Measurements from ENCODE around the gene FER. TPM values are rescaled to one million over a fixed set of nuclear protein-coding genes. Genes with fewer than 3 reads are reported as not detected.

FER gene
- total and polyA plus RNA-seq, 12 donors: 3.5 to 37.5 (median 27.0) TPM

DNA sequence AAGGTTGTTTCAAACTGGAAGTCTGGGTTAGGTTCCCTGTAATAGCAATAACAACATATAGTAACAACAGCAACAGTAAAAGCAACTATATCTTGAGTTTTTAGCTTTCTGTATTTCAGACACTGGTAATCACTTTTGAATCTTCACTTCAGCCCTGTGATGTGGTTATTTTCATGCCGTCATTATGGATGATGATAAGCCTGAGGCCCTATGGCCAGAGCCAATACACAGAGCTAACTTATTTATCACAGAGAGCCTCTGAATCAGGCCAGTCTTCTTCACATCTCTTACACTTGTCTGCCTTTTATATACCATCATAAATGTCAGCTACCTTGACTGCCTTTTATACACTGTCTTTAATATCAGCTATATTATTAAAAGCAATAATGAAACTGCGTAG, 329.0 kb downstream of the FER start:
- no peak for DNase-seq
- intact Hi-C loops (cut with DNase I): no loop called here
- TF ChIP-seq, protein P1, sequence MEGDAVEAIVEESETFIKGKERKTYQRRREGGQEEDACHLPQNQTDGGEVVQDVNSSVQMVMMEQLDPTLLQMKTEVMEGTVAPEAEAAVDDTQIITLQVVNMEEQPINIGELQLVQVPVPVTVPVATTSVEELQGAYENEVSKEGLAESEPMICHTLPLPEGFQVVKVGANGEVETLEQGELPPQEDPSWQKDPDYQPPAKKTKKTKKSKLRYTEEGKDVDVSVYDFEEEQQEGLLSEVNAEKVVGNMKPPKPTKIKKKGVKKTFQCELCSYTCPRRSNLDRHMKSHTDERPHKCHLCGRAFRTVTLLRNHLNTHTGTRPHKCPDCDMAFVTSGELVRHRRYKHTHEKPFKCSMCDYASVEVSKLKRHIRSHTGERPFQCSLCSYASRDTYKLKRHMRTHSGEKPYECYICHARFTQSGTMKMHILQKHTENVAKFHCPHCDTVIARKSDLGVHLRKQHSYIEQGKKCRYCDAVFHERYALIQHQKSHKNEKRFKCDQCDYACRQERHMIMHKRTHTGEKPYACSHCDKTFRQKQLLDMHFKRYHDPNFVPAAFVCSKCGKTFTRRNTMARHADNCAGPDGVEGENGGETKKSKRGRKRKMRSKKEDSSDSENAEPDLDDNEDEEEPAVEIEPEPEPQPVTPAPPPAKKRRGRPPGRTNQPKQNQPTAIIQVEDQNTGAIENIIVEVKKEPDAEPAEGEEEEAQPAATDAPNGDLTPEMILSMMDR (IDR thresholded peaks at IDR 0.05): no peak
- TF ChIP-seq POLR2A (IDR thresholded peaks at IDR 0.05): no peak

DNA sequence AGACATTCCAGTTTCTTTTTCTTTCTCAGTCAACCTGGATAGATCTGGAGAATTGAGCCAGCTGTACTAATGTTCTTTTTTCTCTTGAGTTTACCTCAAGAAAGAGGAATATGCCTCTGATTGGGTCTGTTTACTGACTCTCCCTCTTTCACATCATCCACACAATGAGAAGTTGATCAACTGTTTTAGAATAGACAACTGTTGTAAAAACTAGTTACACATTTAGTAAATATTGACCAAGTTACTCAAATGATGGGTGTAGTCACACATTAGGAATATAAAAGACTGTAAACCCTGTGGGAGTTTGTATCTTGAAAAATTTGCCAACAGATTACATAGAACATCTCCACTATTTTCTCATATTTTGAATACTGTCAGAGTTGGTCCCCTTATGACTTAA, 330.8 kb downstream of the FER start:
- intact Hi-C loops (cut with DNase I): no loop called here
- Histone ChIP-seq H3K36me3 (replicated peaks in 1 of 2) (no peaks in the 10 kb centered on the region), H3K9me3 (replicated peaks in 1 of 3) (no peaks in the 10 kb centered on the region), H3K4me3 (no peak overlapping the region), H3K27me3 (no peaks in the 10 kb centered on the region), H3K27ac (no peak overlapping the region), H3K4me1 (replicated peaks in 1 of 2) (peaks cover 0 to 14% of the 10 kb centered on the region in 2 donors)
- DNase-seq: no peak
- TF ChIP-seq, protein P1 (IDR thresholded peaks at IDR 0.05): no peak
- TF ChIP-seq POLR2A (IDR thresholded peaks at IDR 0.05): no peak

More for the DNA sequence above, 329.0 kb downstream of the FER start:
- H3K4me3 ChIP-seq: no peak overlapping the region
- no peaks in the 10 kb centered on the region for H3K36me3 ChIP-seq (replicated peaks in 1 of 2)
- WGBS, 4 donors: 91 to 96% (median 94%) methylated on average over 2 of the region's 2 CpGs
- H3K4me1 ChIP-seq (replicated peaks in 1 of 2): peaks cover 0 to 14% of the 10 kb centered on the region in 2 donors
- H3K27ac ChIP-seq: no peak overlapping the region
- H3K9me3 ChIP-seq (replicated peaks in 1 of 3): no peaks in the 10 kb centered on the region
- no peaks in the 10 kb centered on the region for H3K27me3 ChIP-seq

DNA sequence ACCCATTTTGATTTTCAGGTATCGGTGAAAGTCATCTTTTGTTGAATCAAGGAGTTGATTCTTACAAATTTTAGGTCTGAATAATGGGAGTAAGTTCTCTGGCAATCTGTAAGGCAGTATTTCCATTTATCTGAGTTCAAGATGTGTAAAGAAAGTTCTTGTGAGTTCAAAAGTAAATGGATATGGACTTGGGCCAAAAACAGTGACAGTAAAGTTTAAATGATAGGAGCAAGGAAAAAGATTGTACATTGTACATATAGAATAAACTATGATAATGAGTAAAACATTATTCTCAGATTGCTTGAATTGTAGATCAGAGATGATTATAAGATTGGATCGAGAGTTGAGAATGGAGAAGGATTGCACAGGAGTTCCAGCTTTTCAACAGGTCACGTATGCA, 332.8 kb downstream of the FER start:
- no peaks in the 10 kb centered on the region for H3K27me3 ChIP-seq
- intact Hi-C loops (cut with DNase I): no loop called here
- H3K9me3 ChIP-seq (replicated peaks in 1 of 3): no peaks in the 10 kb centered on the region
- H3K27ac ChIP-seq: no peak overlapping the region
- TF ChIP-seq, protein P1 (IDR thresholded peaks at IDR 0.05): no peak
- no peak for TF ChIP-seq POLR2A (IDR thresholded peaks at IDR 0.05)
- WGBS, 4 donors: 90 to 97% (median 96%) methylated on average over 3 of the region's 3 CpGs
- H3K36me3 ChIP-seq (replicated peaks in 1 of 2): no peaks in the 10 kb centered on the region
- DNase-seq: no peak
- peaks cover 0 to 14% of the 10 kb centered on the region in 2 donors for H3K4me1 ChIP-seq (replicated peaks in 1 of 2)
- no peak overlapping the region for H3K4me3 ChIP-seq

DNA sequence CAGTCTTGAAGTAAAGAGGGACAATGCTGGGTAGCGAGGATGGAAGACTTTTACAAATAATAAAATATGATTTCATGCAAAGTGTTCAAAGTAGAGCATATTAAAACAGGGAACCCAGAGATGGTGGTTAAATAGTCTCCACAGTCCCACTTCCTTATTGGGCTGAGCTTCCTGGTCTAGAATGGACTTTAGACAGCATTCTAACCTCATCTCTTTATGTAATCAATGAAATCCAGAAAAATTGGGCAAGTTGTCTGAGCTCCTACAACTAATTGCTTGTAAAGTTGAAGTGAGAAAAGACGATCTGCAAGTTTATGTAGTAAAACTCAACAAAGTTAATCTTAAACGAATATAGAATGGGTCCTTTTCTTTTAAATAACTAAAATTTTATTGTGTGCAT, 333.2 kb downstream of the FER start:
- H3K4me3 ChIP-seq: no peak overlapping the region
- 83 to 90% (median 90%) methylated on average over 3 of the region's 3 CpGs for WGBS, 4 donors
- intact Hi-C loops (cut with DNase I): no loop called here
- H3K27me3 ChIP-seq: no peaks in the 10 kb centered on the region
- DNase-seq: no peak
- no peaks in the 10 kb centered on the region for H3K9me3 ChIP-seq (replicated peaks in 1 of 3)
- no peak overlapping the region for H3K27ac ChIP-seq
- TF ChIP-seq, protein P1 (IDR thresholded peaks at IDR 0.05): no peak
- no peak for TF ChIP-seq POLR2A (IDR thresholded peaks at IDR 0.05)
- no peaks in the 10 kb centered on the region for H3K36me3 ChIP-seq (replicated peaks in 1 of 2)
- peaks cover 0 to 14% of the 10 kb centered on the region in 2 donors for H3K4me1 ChIP-seq (replicated peaks in 1 of 2)
